GM13977 (cell line): ENCODE measurements around the gene ZNF747.

Experiments
- DNase-seq: peaks from one replicate; pipeline ENCODE4 v3.0.0; 2012; ENCODE audit warnings: low spot score
- CTCF ChIP-seq: IDR thresholded peaks from 2 replicates; pipeline ENCODE4 v1.5.1; 2012; ENCODE audit warnings: mild to moderate bottlenecking, control low read depth; ENCODE audit not compliant: insufficient read depth; ENCODE audit errors: extremely low read depth, missing control alignments
- in situ Hi-C: fragments of 300-500 bp; cut with MboI; formaldehyde crosslinking; loops from one replicate; pipeline ENCODE4 v1.12.0; 2022; ENCODE audit warnings: low sequenced_read_pairs, low pct_unique_long_range_greater_than_20kb, mixed read lengths, inconsistent platforms; ENCODE audit not compliant: unreplicated experiment

ZNF747 gene

GRCh38 chr16:30485818-30486436 is 48.7 kb downstream of the ZNF747 start:
- DNase-seq = no peak
- TF ChIP-seq CTCF = no peak
- in situ Hi-C loops = no loop called here

GRCh38 chr16:30484887-30485286 is 49.8 kb downstream of the ZNF747 start:
- in situ Hi-C loops = no loop called here
- no peak for DNase-seq

GRCh38 chr16:30482366-30482765 is 52.3 kb downstream of the ZNF747 start:
- TF ChIP-seq CTCF = no peak
- in situ Hi-C loops = no loop called here
- DNase-seq = no peak

More at GRCh38 chr16:30484887-30485286, 49.8 kb downstream of the ZNF747 start:
- TF ChIP-seq CTCF = no peak

GRCh38 chr16:30481381-30481780 is 53.3 kb downstream of the ZNF747 start:
- TF ChIP-seq CTCF = no peak
- in situ Hi-C loops = no loop called here
- no peak for DNase-seq
